Fibroblast of lung (primary cell): ENCODE measurements around the gene PITPNB. TPM values are rescaled to one million over a fixed set of nuclear protein-coding genes. Genes with fewer than 3 reads are reported as not detected.

Experiments used
- DNase-seq, 2 donors: peaks; one replicate each; pipeline versions ENCODE4 v3.0.0 to v3.0.0-alpha.2; 2010; ENCODE audit warnings: low read depth in 2 of 2
- H2AFZ ChIP-seq: 2 replicates; pipeline ENCODE4 v1.5.1; 2012; ENCODE audit warnings: low read length, control low read depth, inconsistent platforms
- H3K27ac ChIP-seq: 2 replicates; pipeline ENCODE4 v1.5.1; 2011; ENCODE audit warnings: low read length, control low read depth; ENCODE audit not compliant: insufficient read depth
- H3K27me3 ChIP-seq: 2 replicates; pipeline ENCODE4 v1.5.1; 2011; ENCODE audit warnings: mild to moderate bottlenecking, low read length; ENCODE audit not compliant: control insufficient read depth, insufficient read depth
- H3K36me3 ChIP-seq: 2 replicates; pipeline ENCODE4 v1.5.1; 2011; ENCODE audit warnings: low read length; ENCODE audit not compliant: control insufficient read depth, insufficient read depth
- H3K4me1 ChIP-seq: 2 replicates; pipeline ENCODE4 v1.5.1; 2011; ENCODE audit warnings: low read length; ENCODE audit not compliant: control insufficient read depth, insufficient read depth; ENCODE audit errors: extremely low read depth
- H3K4me2 ChIP-seq: 2 replicates; pipeline ENCODE4 v1.5.1; 2011; ENCODE audit warnings: low read length, control low read depth; ENCODE audit not compliant: insufficient read depth; ENCODE audit errors: extremely low read depth
- H3K4me3 ChIP-seq, 4 experiments: fragments of 200-600 bp in 1 of 4; sonication (generic) in 1 of 4; replicated peaks in 1 of 4; 2 replicates each; pipeline ENCODE4 v1.5.1; 2011 to 2016; ENCODE audit warnings: low read length in 4 of 4, low read depth in 3 of 4, mild to moderate bottlenecking in 3 of 4, control low read depth in 2 of 4, inconsistent platforms in 1 of 4, mixed read lengths in 1 of 4; ENCODE audit not compliant: insufficient read depth in 1 of 4; ENCODE audit errors: control extremely low read depth in 1 of 4
- H3K79me2 ChIP-seq: 2 replicates; pipeline ENCODE4 v1.5.1; 2012; ENCODE audit warnings: mild to moderate bottlenecking, low read length, inconsistent platforms; ENCODE audit not compliant: control insufficient read depth, insufficient read depth
- H3K9ac ChIP-seq: 2 replicates; pipeline ENCODE4 v1.5.1; 2011; ENCODE audit warnings: mild to moderate bottlenecking, low read length, control low read depth; ENCODE audit not compliant: insufficient read depth
- H3K9me3 ChIP-seq: 2 replicates; pipeline ENCODE4 v1.5.1; 2012; ENCODE audit warnings: low read depth, low read length; ENCODE audit not compliant: control insufficient read depth, insufficient read depth
- H4K20me1 ChIP-seq: 2 replicates; pipeline ENCODE4 v1.5.1; 2011; ENCODE audit warnings: low read length; ENCODE audit not compliant: control insufficient read depth, insufficient read depth; ENCODE audit errors: extremely low read depth
- CTCF ChIP-seq, 2 donors: IDR thresholded peaks in 1 of 2; conservative IDR thresholded peaks in 1 of 2; 1 replicate in 1 of 2; 2 replicates in 1 of 2; pipeline ENCODE4 v1.5.1; 2011 to 2012; ENCODE audit warnings: low read length in 2 of 2, control low read depth in 1 of 2, inconsistent platforms in 1 of 2, low read depth in 1 of 2, mild to moderate bottlenecking in 1 of 2
- EZH2 ChIP-seq: IDR thresholded peaks from 2 replicates; pipeline ENCODE4 v1.5.1; 2012; ENCODE audit warnings: low read length, control low read depth, mild to moderate bottlenecking; ENCODE audit errors: missing control alignments
- polyA plus RNA-seq, 2 donors: library from polyadenylated mRNA; depleted of rRNA in 1 of 2; stranded (reverse) in 1 of 2; unstranded in 1 of 2; fragments of >200 nt; gene quantifications; 2 replicates each; pipeline ENCODE4 v1.2.1, GENCODE V29; 2011 to 2012; ENCODE audit warnings: missing spikeins in 1 of 2
- total RNA-seq: library from RNA; depleted of rRNA; stranded (reverse); fragments of >200 nt; gene quantifications from 2 replicates; pipeline ENCODE4 v1.2.1, GENCODE V29; 2014

PITPNB gene
- total and polyA plus RNA-seq, 2 donors (not counting 1 experiment from before 2014, with no cell fraction given): 42.4 to 79.4 TPM

- Histone ChIP-seq H3K4me2 (no peak overlapping the region), H3K4me1 (no peaks in the 10 kb centered on the region), H3K9ac (no peak overlapping the region), H3K27ac (no peak overlapping the region), H3K4me3 (no peak overlapping the region), H2AFZ (no peak overlapping the region), H3K36me3 (peaks cover 13% of the 10 kb centered on the region), H3K9me3 (no peaks in the 10 kb centered on the region), H4K20me1 (no peaks in the 10 kb centered on the region), H3K27me3 (no peaks in the 10 kb centered on the region), H3K79me2 (peaks cover 2% of the 10 kb centered on the region)
- DNase-seq: no peak
- TF ChIP-seq EZH2 (no peak), CTCF (conservative IDR thresholded peaks at IDR 0.05 in 1 of 2, IDR thresholded peaks at IDR 0.05 in 1 of 2; ENCODE audit: low read depth in 1 of 2, low read length in 2 of 2) (no peak)
These were observed 26.2 kb downstream of the PITPNB start for GRCh38 chr22:27892811-27893210.

GRCh38 chr22:27892064-27892463 is 27.0 kb downstream of the PITPNB start:
- Histone ChIP-seq H3K4me3 (no peak overlapping the region), H4K20me1 (no peaks in the 10 kb centered on the region), H3K9me3 (no peaks in the 10 kb centered on the region), H3K27ac (no peak overlapping the region), H2AFZ (no peak overlapping the region), H3K4me1 (peaks cover 6% of the 10 kb centered on the region), H3K27me3 (no peaks in the 10 kb centered on the region), H3K9ac (no peak overlapping the region), H3K36me3 (peaks cover 10% of the 10 kb centered on the region), H3K4me2 (no peak overlapping the region), H3K79me2 (no peaks in the 10 kb centered on the region)
- DNase-seq: no peak
- TF ChIP-seq CTCF (conservative IDR thresholded peaks at IDR 0.05 in 1 of 2, IDR thresholded peaks at IDR 0.05 in 1 of 2; ENCODE audit: low read depth in 1 of 2, low read length in 2 of 2) (no peak), EZH2 (no peak)

- H3K4me1 ChIP-seq: peaks cover 22% of the 10 kb centered on the region
- peaks cover 5% of the 10 kb centered on the region for H3K36me3 ChIP-seq
- H3K27ac ChIP-seq: no peak overlapping the region
- H3K27me3 ChIP-seq: no peaks in the 10 kb centered on the region
- no peak overlapping the region for H3K4me2 ChIP-seq
- H3K79me2 ChIP-seq: peaks cover 10% of the 10 kb centered on the region
- no peaks in the 10 kb centered on the region for H3K9me3 ChIP-seq
- TF ChIP-seq EZH2: no peak
- no peak for DNase-seq
- no peak overlapping the region for H2AFZ ChIP-seq
- H3K9ac ChIP-seq: no peak overlapping the region
- no peak overlapping the region for H3K4me3 ChIP-seq
- H4K20me1 ChIP-seq: no peaks in the 10 kb centered on the region
These were observed 30.7 kb downstream of the PITPNB start for GRCh38 chr22:27888310-27888709.
